Adrenal gland (tissue), 5 donors: ENCODE measurements around the gene ZBTB34.

Experiments used
- CTCF ChIP-seq, 6 experiments: fragments of 450-650 bp in 4 of 6; fragments of 200-600 bp in 2 of 6; sonication (generic) in 1 of 6; IDR thresholded peaks; 1 replicate in 5 of 6; 2 replicates in 1 of 6; pipeline versions ENCODE4 v1.5.1 to v1.8.0; 2016 to 2021; ENCODE audit warnings: antibody characterized with exemption in 6 of 6, mild to moderate bottlenecking in 2 of 6, moderate library complexity in 1 of 6
- POLR2A ChIP-seq, 2 donors: fragments of 450-650 bp; IDR thresholded peaks; one replicate each; pipeline ENCODE4 v1.6.1; 2017; ENCODE audit warnings: antibody characterized with exemption in 2 of 2, mild to moderate bottlenecking in 2 of 2, moderate library complexity in 1 of 2
- donor health status: DM: no; HTN: no; CAD: no.

GRCh38 chr9:126814091-126814490, 46.3 kb upstream of the ZBTB34 start:
- TF ChIP-seq POLR2A (IDR thresholded peaks at IDR 0.05) (no peak), CTCF (IDR thresholded peaks at IDR 0.05) (no peak)
